ENCODE results near the gene SGCD.

DNA sequence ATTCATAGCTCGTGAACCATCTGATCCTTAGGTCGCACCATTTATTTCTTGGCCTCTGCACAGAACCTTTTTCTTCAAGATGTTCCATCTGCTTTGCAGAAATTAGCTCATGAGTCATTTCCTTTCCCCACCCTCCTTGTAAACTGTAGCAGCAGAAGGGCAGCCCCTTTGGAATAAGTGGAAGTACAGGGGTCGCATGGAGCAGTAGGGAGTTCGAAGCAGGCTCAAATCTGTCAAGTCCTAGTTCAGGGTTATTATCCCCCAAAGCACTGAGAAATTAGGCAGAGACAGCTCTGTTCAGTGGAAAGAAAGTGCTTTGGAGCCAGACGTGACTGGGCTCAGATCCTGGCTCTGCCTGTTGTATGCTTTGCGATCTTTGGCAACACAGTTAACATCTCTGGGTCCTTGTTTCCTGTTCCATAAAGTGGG lies 84.2 kb downstream of the SGCD start:
- TF ChIP-seq CTCF (conservative IDR thresholded peaks at IDR 0.05; ENCODE audit: low read depth, low read length) = no peak
- no peak for TF ChIP-seq MAZ (IDR thresholded peaks at IDR 0.05; ENCODE audit: borderline replicate concordance, low read depth, low read length)
- no peak for TF ChIP-seq BHLHE40 (IDR thresholded peaks at IDR 0.05; ENCODE audit: low read depth, low read length)
- TF ChIP-seq RAD21 (IDR thresholded peaks at IDR 0.05; ENCODE audit: low read length) = no peak
- no peak for TF ChIP-seq POLR2A (IDR thresholded peaks at IDR 0.05; ENCODE audit: low read depth, low read length)
- no peak for TF ChIP-seq NFE2L2 (IDR thresholded peaks at IDR 0.05; ENCODE audit: low read depth, low read length)
- TF ChIP-seq FOS (IDR thresholded peaks at IDR 0.05; ENCODE audit: low read depth, low read length) = 0 out of 2 replicates have a peak, but pooled peaks have one; percentile 40
- no peak for TF ChIP-seq RCOR1 (IDR thresholded peaks at IDR 0.05; ENCODE audit: insufficient replicate concordance, low read length)

Measured in IMR-90 (cell line).